MM.1S (cell line): ENCODE results near the gene SENP1.

Source experiments
- DNase-seq: peaks from one replicate; pipeline ENCODE4 v3.0.0-alpha.2; 2015
- H2AFZ ChIP-seq: fragments of 300-600 bp; sonication (generic); 2 replicates; pipeline ENCODE4 v1.6.0; 2016; ENCODE audit warnings: antibody characterized with exemption, low read length
- H3F3A ChIP-seq: fragments of 300-600 bp; sonication (generic); 2 replicates; pipeline ENCODE4 v1.6.1; 2016; ENCODE audit warnings: mild to moderate bottlenecking, antibody characterized with exemption, low read length, moderate library complexity, mixed read lengths; ENCODE audit not compliant: insufficient read depth
- H3K27ac ChIP-seq: fragments of 300-600 bp; sonication (generic); 2 replicates; pipeline ENCODE4 v1.5.1; 2016; ENCODE audit warnings: mild to moderate bottlenecking, low read length
- H3K27me3 ChIP-seq: fragments of 300-600 bp; sonication (generic); replicated peaks from 2 replicates; pipeline ENCODE4 v1.6.0; 2016; ENCODE audit warnings: low read length; ENCODE audit not compliant: insufficient read depth
- H3K36me3 ChIP-seq: fragments of 300-600 bp; sonication (generic); replicated peaks from 2 replicates; pipeline ENCODE4 v1.6.1; 2016; ENCODE audit warnings: mild to moderate bottlenecking, low read length, mixed read lengths; ENCODE audit not compliant: insufficient read depth
- H3K4me1 ChIP-seq: fragments of 300-600 bp; sonication (generic); 2 replicates; pipeline ENCODE4 v1.6.1; 2016; ENCODE audit warnings: low read length, mixed read lengths
- H3K4me2 ChIP-seq: fragments of 300-600 bp; sonication (generic); 2 replicates; pipeline ENCODE4 v1.6.0; 2016; ENCODE audit warnings: low read depth, low read length
- H3K4me3 ChIP-seq: fragments of 300-600 bp; sonication (generic); 2 replicates; pipeline ENCODE4 v1.5.1; 2016; ENCODE audit warnings: low read length, mixed read lengths
- H3K79me2 ChIP-seq: fragments of 300-600 bp; sonication (generic); 2 replicates; pipeline ENCODE4 v1.6.1; 2016; ENCODE audit warnings: mixed run types, low read length, mixed read lengths
- H3K9ac ChIP-seq: fragments of 300-600 bp; sonication (generic); 2 replicates; pipeline ENCODE4 v1.6.1; 2016; ENCODE audit warnings: low read length, mixed read lengths
- H3K9me2 ChIP-seq: fragments of 300-600 bp; sonication (generic); replicated peaks from 2 replicates; pipeline ENCODE4 v1.6.1; 2016; ENCODE audit warnings: mild to moderate bottlenecking, low read length, mixed read lengths; ENCODE audit not compliant: insufficient read depth
- H3K9me3 ChIP-seq: fragments of 300-600 bp; sonication (generic); replicated peaks from 2 replicates; pipeline ENCODE4 v1.6.1; 2016; ENCODE audit warnings: mild to moderate bottlenecking, low read length, mixed read lengths; ENCODE audit not compliant: insufficient read depth
- H4K20me1 ChIP-seq: fragments of 300-600 bp; sonication (generic); 2 replicates; pipeline ENCODE4 v1.6.1; 2016; ENCODE audit warnings: mild to moderate bottlenecking, low read length, moderate library complexity, mixed read lengths; ENCODE audit not compliant: insufficient read depth
- EZH2 ChIP-seq: fragments of 300-600 bp; sonication (generic); optimal IDR thresholded peaks from 2 replicates; pipeline ENCODE3; 2017; ENCODE audit warnings: low read depth, mild to moderate bottlenecking, antibody characterized with exemption, low read length, mixed read lengths
- EZH2phosphoT487 ChIP-seq: fragments of 300-600 bp; sonication (generic); IDR thresholded peaks from 2 replicates; pipeline ENCODE4 v1.6.1; 2018; ENCODE audit warnings: antibody characterized with exemption, low read length
- TF ChIP-seq, protein P1 (sequence below): fragments of 300-600 bp; sonication (generic); IDR thresholded peaks from 2 replicates; pipeline ENCODE4 v1.5.1; 2016; ENCODE audit warnings: antibody characterized with exemption, low read length, mixed read lengths

The SENP1 gene

GRCh38 chr12:48080285-48080684, 25.6 kb downstream of the SENP1 start:
- H3K36me3 ChIP-seq = peaks cover 4% of the 10 kb centered on the region; the same call in 1 of the 2 replicates
- no peak overlapping the region for H3K9ac ChIP-seq
- DNase-seq = no peak
- H3F3A ChIP-seq = no peaks in the 10 kb centered on the region
- no peaks in the 10 kb centered on the region for H3K79me2 ChIP-seq
- H3K27ac ChIP-seq = no peak overlapping the region
- H3K9me2 ChIP-seq = no peaks in the 10 kb centered on the region
- no peaks in the 10 kb centered on the region for H3K9me3 ChIP-seq
- TF ChIP-seq, protein P1, sequence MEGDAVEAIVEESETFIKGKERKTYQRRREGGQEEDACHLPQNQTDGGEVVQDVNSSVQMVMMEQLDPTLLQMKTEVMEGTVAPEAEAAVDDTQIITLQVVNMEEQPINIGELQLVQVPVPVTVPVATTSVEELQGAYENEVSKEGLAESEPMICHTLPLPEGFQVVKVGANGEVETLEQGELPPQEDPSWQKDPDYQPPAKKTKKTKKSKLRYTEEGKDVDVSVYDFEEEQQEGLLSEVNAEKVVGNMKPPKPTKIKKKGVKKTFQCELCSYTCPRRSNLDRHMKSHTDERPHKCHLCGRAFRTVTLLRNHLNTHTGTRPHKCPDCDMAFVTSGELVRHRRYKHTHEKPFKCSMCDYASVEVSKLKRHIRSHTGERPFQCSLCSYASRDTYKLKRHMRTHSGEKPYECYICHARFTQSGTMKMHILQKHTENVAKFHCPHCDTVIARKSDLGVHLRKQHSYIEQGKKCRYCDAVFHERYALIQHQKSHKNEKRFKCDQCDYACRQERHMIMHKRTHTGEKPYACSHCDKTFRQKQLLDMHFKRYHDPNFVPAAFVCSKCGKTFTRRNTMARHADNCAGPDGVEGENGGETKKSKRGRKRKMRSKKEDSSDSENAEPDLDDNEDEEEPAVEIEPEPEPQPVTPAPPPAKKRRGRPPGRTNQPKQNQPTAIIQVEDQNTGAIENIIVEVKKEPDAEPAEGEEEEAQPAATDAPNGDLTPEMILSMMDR = no peak
- TF ChIP-seq EZH2 (no peak), EZH2phosphoT487 (no peak)
- no peak overlapping the region for H3K4me3 ChIP-seq
- no peak overlapping the region for H3K4me2 ChIP-seq
- H2AFZ ChIP-seq = no peak overlapping the region
- H4K20me1 ChIP-seq = no peaks in the 10 kb centered on the region
- no peaks in the 10 kb centered on the region for H3K27me3 ChIP-seq
- H3K4me1 ChIP-seq = no peaks in the 10 kb centered on the region

DNA sequence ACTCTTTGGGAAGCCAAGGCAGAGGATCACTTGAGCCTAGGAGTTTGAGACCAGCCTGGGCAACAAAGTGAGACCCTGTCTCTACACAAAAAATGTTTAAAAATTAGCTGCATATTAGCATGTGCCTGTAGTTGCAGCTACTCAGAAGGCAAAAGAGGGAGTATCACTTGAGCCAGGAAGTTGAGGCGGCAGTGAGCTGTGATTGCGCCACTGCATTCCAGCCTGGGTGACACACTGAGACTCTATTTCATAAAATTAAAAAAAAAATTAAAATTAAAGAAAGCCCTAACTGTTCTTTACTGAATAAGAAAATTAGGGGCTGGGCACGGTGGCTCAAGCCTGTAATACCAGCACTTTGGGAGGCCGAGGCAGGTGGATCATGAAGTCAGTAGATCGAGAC, 27.0 kb downstream of the SENP1 start:
- no peaks in the 10 kb centered on the region for H3K4me1 ChIP-seq
- H3K9me3 ChIP-seq = no peaks in the 10 kb centered on the region
- no peaks in the 10 kb centered on the region for H3F3A ChIP-seq
- H2AFZ ChIP-seq = no peak overlapping the region
- no peaks in the 10 kb centered on the region for H3K79me2 ChIP-seq
- H3K27me3 ChIP-seq = no peaks in the 10 kb centered on the region
- H3K36me3 ChIP-seq = peaks cover 4% of the 10 kb centered on the region; the same call in 1 of the 2 replicates
- H4K20me1 ChIP-seq = no peaks in the 10 kb centered on the region
- no peak overlapping the region for H3K27ac ChIP-seq
- H3K9ac ChIP-seq = no peak overlapping the region
- TF ChIP-seq EZH2phosphoT487 (no peak), EZH2 (no peak)
- TF ChIP-seq, protein P1 = no peak
- H3K4me2 ChIP-seq = no peak overlapping the region
- no peak overlapping the region for H3K4me3 ChIP-seq
- no peak for DNase-seq
- no peaks in the 10 kb centered on the region for H3K9me2 ChIP-seq

DNA sequence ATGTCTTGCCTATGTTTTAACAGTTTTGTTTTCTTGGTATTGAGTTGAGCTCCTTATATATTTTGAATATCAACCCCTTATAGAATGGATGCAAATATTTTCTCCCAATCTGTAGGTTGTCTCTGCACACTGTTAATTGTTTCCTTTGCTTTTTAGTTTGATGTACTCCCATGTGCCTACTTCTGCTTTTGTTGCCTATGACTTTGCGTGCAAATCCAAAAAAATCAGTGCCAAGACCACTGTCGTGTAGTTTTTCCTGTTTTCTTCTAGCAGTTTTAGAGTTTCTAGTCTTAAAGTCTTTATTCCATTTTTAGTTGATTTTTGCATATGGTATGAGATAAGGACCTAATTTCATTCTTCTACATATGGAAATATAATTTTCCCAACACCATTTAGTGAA, 28.8 kb downstream of the SENP1 start:
- no peak overlapping the region for H3K27ac ChIP-seq
- no peak for DNase-seq
- no peak overlapping the region for H3K4me3 ChIP-seq
- no peak overlapping the region for H2AFZ ChIP-seq
- no peaks in the 10 kb centered on the region for H3K9me3 ChIP-seq
- no peaks in the 10 kb centered on the region for H3K79me2 ChIP-seq
- TF ChIP-seq EZH2phosphoT487 = no peak
- no peak for TF ChIP-seq EZH2
- TF ChIP-seq, protein P1 = no peak
- no peak overlapping the region for H3K9ac ChIP-seq
- H3K9me2 ChIP-seq = no peaks in the 10 kb centered on the region
- no peaks in the 10 kb centered on the region for H3K4me1 ChIP-seq
- no peaks in the 10 kb centered on the region for H3K27me3 ChIP-seq
- H3F3A ChIP-seq = no peaks in the 10 kb centered on the region
- peaks cover 7% of the 10 kb centered on the region; the same call in 1 of the 2 replicates for H3K36me3 ChIP-seq
- H3K4me2 ChIP-seq = no peak overlapping the region
- H4K20me1 ChIP-seq = no peaks in the 10 kb centered on the region

DNA sequence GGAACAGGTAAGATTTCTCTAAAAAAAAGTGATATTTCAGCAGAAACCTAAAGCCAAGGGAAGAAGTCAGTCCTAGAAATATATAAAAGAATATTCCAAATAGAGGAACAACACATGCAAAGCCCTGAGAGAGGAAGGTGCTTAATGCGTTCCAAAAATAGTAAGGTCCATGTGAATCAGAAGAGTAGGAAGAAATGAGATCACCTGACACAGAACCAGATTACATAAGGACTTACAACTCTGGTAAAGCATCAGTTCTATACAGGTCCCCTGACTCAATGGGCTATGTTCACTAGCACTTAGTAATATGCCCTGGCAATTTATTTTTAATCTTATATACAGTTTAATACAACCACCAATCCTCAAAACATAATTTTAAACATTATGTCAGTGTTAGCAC, 30.0 kb downstream of the SENP1 start:
- no peaks in the 10 kb centered on the region for H3K4me1 ChIP-seq
- no peaks in the 10 kb centered on the region for H3F3A ChIP-seq
- no peaks in the 10 kb centered on the region for H3K27me3 ChIP-seq
- H3K79me2 ChIP-seq = no peaks in the 10 kb centered on the region
- H4K20me1 ChIP-seq = no peaks in the 10 kb centered on the region
- no peak for DNase-seq
- H3K9ac ChIP-seq = no peak overlapping the region
- H2AFZ ChIP-seq = no peak overlapping the region
- H3K9me3 ChIP-seq = no peaks in the 10 kb centered on the region
- H3K27ac ChIP-seq = no peak overlapping the region
- no peaks in the 10 kb centered on the region for H3K9me2 ChIP-seq
- H3K4me2 ChIP-seq = no peak overlapping the region
- H3K36me3 ChIP-seq = peaks cover 7% of the 10 kb centered on the region; the same call in 1 of the 2 replicates
- H3K4me3 ChIP-seq = no peak overlapping the region
- TF ChIP-seq EZH2 (no peak), EZH2phosphoT487 (no peak)
- TF ChIP-seq, protein P1 = no peak
